Heart left ventricle (tissue), 16 donors: ENCODE measurements around the gene NOS2. TPM values are rescaled to one million over a fixed set of nuclear protein-coding genes. Genes with fewer than 3 reads are reported as not detected.
"Not testable (repeated sequence)": the region's sequence is repeated elsewhere in the genome, so short reads cannot be mapped to it uniquely, and the experiment has no call there.

ENCODE experiments used
- ATAC-seq, 4 donors: fragments of 200-7000 bp; cut with Tn5 transposase; one replicate each; pipeline ENCODE4 v1.9.1; 2020 to 2022; ENCODE audit warnings: moderate library complexity in 4 of 4, mild to moderate bottlenecking in 3 of 4, moderate number of reproducible peaks in 1 of 4
- DNase-seq, 5 donors: peaks; one replicate each; pipeline ENCODE4 v3.0.0-alpha.2; 2020
- H3K27ac ChIP-seq, 12 donors: fragments of 200-600 bp; sonication (generic) in 4 of 12; one replicate each; pipeline versions ENCODE4 v1.5.0 to v1.8.0; 2016 to 2022; ENCODE audit warnings: mild to moderate bottlenecking in 2 of 12
- H3K27me3 ChIP-seq, 9 donors: fragments of 200-600 bp; sonication (generic) in 2 of 9; one replicate each; pipeline versions ENCODE4 v1.5.1 to v1.8.0; 2016 to 2022; ENCODE audit warnings: mild to moderate bottlenecking in 3 of 9
- H3K36me3 ChIP-seq, 9 donors: fragments of 200-600 bp; sonication (generic) in 2 of 9; one replicate each; pipeline versions ENCODE4 v1.5.0 to v1.8.0; 2018 to 2022; ENCODE audit warnings: mild to moderate bottlenecking in 2 of 9
- H3K4me1 ChIP-seq, 12 donors: fragments of 200-600 bp; sonication (generic) in 4 of 12; one replicate each; pipeline versions ENCODE4 v1.5.0 to v1.8.0; 2016 to 2022; ENCODE audit warnings: mild to moderate bottlenecking in 3 of 12
- H3K4me3 ChIP-seq, 12 donors: fragments of 200-600 bp; sonication (generic) in 4 of 12; one replicate each; pipeline versions ENCODE4 v1.5.0 to v1.8.0; 2017 to 2022; ENCODE audit warnings: mild to moderate bottlenecking in 9 of 12, moderate library complexity in 4 of 12
- H3K9me3 ChIP-seq, 12 donors: fragments of 200-600 bp; sonication (generic) in 4 of 12; one replicate each; pipeline versions ENCODE4 v1.5.0 to v1.8.0; 2016 to 2022; ENCODE audit warnings: mild to moderate bottlenecking in 1 of 12
- CTCF ChIP-seq, 12 donors: fragments of 200-600 bp; sonication (generic) in 4 of 12; IDR thresholded peaks; one replicate each; pipeline versions ENCODE4 v1.5.0 to v1.8.0; 2018 to 2022; ENCODE audit warnings: antibody characterized with exemption in 12 of 12, mild to moderate bottlenecking in 5 of 12
- POLR2A ChIP-seq, 2 donors: fragments of 450-650 bp; IDR thresholded peaks; one replicate each; pipeline ENCODE4 v1.6.1; 2017; ENCODE audit warnings: antibody characterized with exemption in 2 of 2, mild to moderate bottlenecking in 2 of 2, moderate library complexity in 2 of 2
- WGBS, 4 donors: extraction: QIAGEN DNeasy Blood & Tissue Kit in 2 of 4; methylation state at CpG; one replicate each; pipeline versions ENCODE4 v1.1.5 to v1.1.7; 2013 to 2018; 5-methylcytosine and 5-hydroxymethylcytosine counted together
- intact Hi-C, 10 donors: fragments of 100-400 bp; cut with DNase I; formaldehyde crosslinking; loops; one replicate each; pipeline versions ENCODE4 v1.11.1 to v1.14.2; 2022
- polyA plus RNA-seq, 2 donors: library from polyadenylated mRNA; stranded (reverse); fragments of 200-250 nt; gene quantifications; one replicate each; pipeline ENCODE4 v1.2.3, GENCODE V29; 2013
- total RNA-seq, 9 donors: library from RNA; depleted of rRNA in 2 of 9; stranded (reverse); fragments of >200 nt in 2 of 9; fragmentation: NEBNext Ultra II Directional in 3 of 9; extraction: Animal tissue kit (Norgen Biotek cat#: 25700) in 3 of 9; gene quantifications; one replicate each; pipeline versions ENCODE4 v1.1.0 to v1.2.4, GENCODE V29; 2016 to 2023
- donor health status: ischemic (EF 13 %, LVEDD 7.1; RV severe dilation, severe dysfunction).
- donor health status: healthy with polysubstance abuse.
- donor health status: DM: no; HTN: yes; CAD: no.
- donor health status: DM: no; HTN: no; CAD: no.
- donor health status: ischemic (EF 25% LVEDD 6.9; RV normal size, moderate dysfunction).
- donor health status: ischemic (EF 25% LVEDD 5.7; RV mildly dilated, moderate dysfunction).
- donor health status: healthy.
- donor health status: DM: yes; HTN: yes; CAD: no.
- donor health status: ischemic (EF 35%, LVEDD 5.7; RV mildly dilated, moderate dysfunction).
- donor health status: nonischemic (EF 11% LVEDD 7.7; RV severe dilation, severe dysfunction).
- donor health status: DM: yes; HTN: yes; CAD: no.
- donor health status: PGD.
- donor health status: ischemic (EF 29% LVEDD 5.4; RV normal size, mild dysfunction).
- donor health status: nonischemic (EF 23%, LVEDD 6.1; RV moderate dilation, normal function).

The NOS2 gene
- total and polyA plus RNA-seq, 11 donors: 0.07 to 2.2 (median 0.16) TPM; not detected in 1

GRCh38 chr17:27846042-27846655 is 45.8 kb upstream of the NOS2 start:
- Histone ChIP-seq H3K27me3 (no peaks in the 10 kb centered on the region), H3K36me3 (no peaks in the 10 kb centered on the region), H3K4me1 (no peaks in the 10 kb centered on the region), H3K4me3 (no peak overlapping the region), H3K27ac (no peak overlapping the region), H3K9me3 (no peaks in the 10 kb centered on the region)
- intact Hi-C loops: no loop called here
- TF ChIP-seq POLR2A (IDR thresholded peaks at IDR 0.05) (no peak), CTCF (IDR thresholded peaks at IDR 0.05) (no peak)
- no peak for DNase-seq
- WGBS, 4 donors: 71 to 86% (median 81%) methylated on average over 23 of the region's 23 CpGs
- no peak for ATAC-seq

- H3K36me3 ChIP-seq: no peaks in the 10 kb centered on the region
- H3K27me3 ChIP-seq: no peaks in the 10 kb centered on the region
- H3K9me3 ChIP-seq: no peaks in the 10 kb centered on the region
- intact Hi-C loops: no loop called here
- ATAC-seq (no peak), DNase-seq (no peak)
- no peak overlapping the region for H3K27ac ChIP-seq
- no peaks in the 10 kb centered on the region for H3K4me1 ChIP-seq
- no peak overlapping the region for H3K4me3 ChIP-seq
- no peak for TF ChIP-seq CTCF (IDR thresholded peaks at IDR 0.05)
- TF ChIP-seq POLR2A (IDR thresholded peaks at IDR 0.05): no peak
- WGBS, 4 donors: 68 to 71% (median 69%) methylated on average over 13 of the region's 13 CpGs
These were observed 45.1 kb upstream of the NOS2 start for GRCh38 chr17:27845264-27846041.

GRCh38 chr17:27840688-27841087 is 40.4 kb upstream of the NOS2 start:
- Histone ChIP-seq H3K4me1 (no peaks in the 10 kb centered on the region), H3K27ac (no peak overlapping the region), H3K4me3 (no peak overlapping the region), H3K9me3 (no peaks in the 10 kb centered on the region), H3K27me3 (no peaks in the 10 kb centered on the region), H3K36me3 (no peaks in the 10 kb centered on the region)
- no peak for DNase-seq
- intact Hi-C loops: no loop called here
- TF ChIP-seq CTCF (IDR thresholded peaks at IDR 0.05) (no peak), POLR2A (IDR thresholded peaks at IDR 0.05) (no peak)
- 92 to 97% (median 96%) methylated on average over 1 of the region's 1 CpG for WGBS, 4 donors
- ATAC-seq: no peak

- H3K27me3 ChIP-seq, H3K36me3 ChIP-seq, H3K27ac ChIP-seq, ATAC-seq, intact Hi-C loops, DNase-seq, H3K4me3 ChIP-seq, H3K4me1 ChIP-seq, H3K9me3 ChIP-seq: not testable (repeated sequence)
- WGBS, 4 donors: no CpG with 5 or more reads among the region's 1 CpG
These were observed 40.0 kb upstream of the NOS2 start for GRCh38 chr17:27840406-27840678.

GRCh38 chr17:27839571-27840405 is 39.5 kb upstream of the NOS2 start:
- H3K4me3 ChIP-seq, H3K27me3 ChIP-seq, intact Hi-C loops, DNase-seq, H3K9me3 ChIP-seq, H3K4me1 ChIP-seq, H3K27ac ChIP-seq, H3K36me3 ChIP-seq: not testable (repeated sequence)
- 8 to 35% (median 25%) methylated on average over 1 of the region's 4 CpGs for WGBS, 4 donors
- ATAC-seq: peak in 2 of 4 donors; percentile 28 to 51

GRCh38 chr17:27838607-27839006 is 38.3 kb upstream of the NOS2 start:
- H3K36me3 ChIP-seq, intact Hi-C loops, H3K9me3 ChIP-seq, H3K27me3 ChIP-seq, ATAC-seq, H3K4me3 ChIP-seq, DNase-seq, H3K4me1 ChIP-seq, H3K27ac ChIP-seq: not testable (repeated sequence)
- WGBS, 4 donors: 56 to 63% (median 58%) methylated on average over 2 of the region's 3 CpGs

GRCh38 chr17:27837769-27838168 is 37.4 kb upstream of the NOS2 start:
- H3K27ac ChIP-seq, H3K36me3 ChIP-seq, H3K4me3 ChIP-seq, H3K4me1 ChIP-seq, intact Hi-C loops, ATAC-seq, H3K9me3 ChIP-seq, DNase-seq, H3K27me3 ChIP-seq: not testable (repeated sequence)
- WGBS, 4 donors: 93 to 96% (median 96%) methylated on average over 1 of the region's 1 CpG
